ENCODE measurements around the gene DTYMK. TPM values are rescaled to one million over a fixed set of nuclear protein-coding genes. Genes with fewer than 3 reads are reported as not detected.

The DTYMK gene
- total and polyA plus RNA-seq, 4 experiments from 2014 or later = 18.8 to 50.3 (median 24.1) TPM

DNA sequence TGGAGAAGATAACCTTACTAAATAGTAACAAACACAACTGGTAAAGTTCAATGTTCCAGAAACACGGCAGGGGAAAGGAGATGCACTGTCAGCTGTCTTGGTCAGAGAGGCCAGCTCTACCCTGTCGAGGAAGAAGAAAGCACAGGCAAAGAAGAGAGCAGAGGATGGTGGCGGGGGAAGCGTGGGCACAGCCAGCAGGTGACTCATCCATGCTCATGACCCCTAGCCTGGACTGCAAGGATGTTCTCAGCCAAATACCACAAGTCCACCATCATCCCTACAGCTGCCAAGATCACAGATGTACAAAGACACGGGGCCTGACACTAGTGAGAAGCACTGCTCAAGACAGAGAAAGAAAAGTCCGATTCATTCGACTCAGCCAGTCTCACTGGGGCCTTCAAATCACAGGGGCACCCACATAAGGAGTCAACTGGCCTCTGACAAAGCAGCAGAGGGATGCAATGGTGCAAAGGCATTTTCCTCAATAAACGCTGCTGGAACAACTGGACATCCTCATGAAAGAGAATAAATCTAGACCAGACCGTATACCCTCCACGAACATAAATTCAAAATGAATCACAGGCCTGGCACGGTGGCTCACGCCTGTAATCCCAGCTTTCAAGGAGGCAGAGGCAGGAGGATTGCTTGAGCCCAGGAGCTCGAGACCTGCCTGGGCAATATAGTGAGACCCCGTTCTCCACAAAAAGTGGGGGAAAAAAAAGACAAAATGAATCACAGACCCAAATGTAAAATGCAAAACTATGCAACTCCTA lies 5.6 kb downstream of the DTYMK start:
- Histone ChIP-seq H3K27me3 (ENCODE audit: insufficient read depth, low read length) (no peaks in the 10 kb centered on the region), H3K27ac (ENCODE audit: low read depth, low read length) (no peak overlapping the region), H3K9me3 (ENCODE audit: control insufficient read depth in 1 of 2, low read length in 2 of 2) (no peaks in the 10 kb centered on the region), H3K36me3 (ENCODE audit: insufficient read depth, low read length) (peaks cover 24% of the 10 kb centered on the region), H3K4me3 (ENCODE audit: low read length in 2 of 2) (no peak overlapping the region), H3K4me1 (ENCODE audit: insufficient read depth, low read length) (peaks cover 6% of the 10 kb centered on the region)
- ChIA-PET POLR2A (ENCODE audit: partially characterized antibody) (no interaction called here), CTCF (ENCODE audit: partially characterized antibody) (no interaction called here)
- DNase-seq = peak in 1 of 5 donors; percentile 13
- Mint-ChIP-seq H3K9me3 (no peaks in the 10 kb centered on the region), H3K27ac (no peak overlapping the region), H3K4me3 (no peak overlapping the region), H3K27me3 (no peaks in the 10 kb centered on the region), H3K4me1 (peaks cover 3 to 11% (median 7%) of the 10 kb centered on the region in 4 donors), H3K36me3 (peaks cover 20 to 31% of the 10 kb centered on the region in 2 donors)
- intact Hi-C loops (cut with micrococcal nuclease) = no loop called here

DNA sequence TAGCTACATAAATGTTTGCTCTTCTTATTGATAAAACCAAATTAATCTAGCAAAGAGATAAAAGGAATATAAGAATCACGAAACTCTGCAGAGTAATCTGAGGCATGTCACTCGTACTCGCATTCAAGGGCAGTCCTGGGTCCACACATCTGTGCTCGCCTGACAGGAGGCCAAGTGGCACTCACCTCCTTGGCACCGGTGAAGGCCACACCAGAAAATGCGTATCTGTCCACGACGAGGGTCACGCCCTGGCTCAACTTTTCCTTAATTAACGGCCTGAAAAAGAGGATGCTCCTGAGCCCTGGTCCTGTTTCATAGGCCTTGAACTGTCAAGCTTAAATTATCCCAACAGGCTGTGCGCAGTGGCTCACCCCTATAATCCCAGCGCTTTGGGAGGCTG lies 6.6 kb downstream of the DTYMK start:
- intact Hi-C loops (cut with micrococcal nuclease) = no loop called here
- Histone ChIP-seq H3K36me3 (ENCODE audit: insufficient read depth, low read length) (peaks cover 24% of the 10 kb centered on the region), H3K4me1 (ENCODE audit: insufficient read depth, low read length) (no peaks in the 10 kb centered on the region), H3K4me3 (ENCODE audit: low read length in 2 of 2) (no peak overlapping the region), H3K9me3 (ENCODE audit: control insufficient read depth in 1 of 2, low read length in 2 of 2) (no peaks in the 10 kb centered on the region), H3K27me3 (ENCODE audit: insufficient read depth, low read length) (no peaks in the 10 kb centered on the region), H3K27ac (ENCODE audit: low read depth, low read length) (no peak overlapping the region)
- ChIA-PET POLR2A (ENCODE audit: partially characterized antibody) (no interaction called here), CTCF (ENCODE audit: partially characterized antibody) (interaction anchor here (0.7 to 1.3 kb wide), 2 partner anchors 21 to 42 kb away, joined by 3 to 4 read pairs; no protein-coding TSS in a partner anchor)
- no peak for DNase-seq
- Mint-ChIP-seq H3K4me1 (peaks cover 0 to 6% (median 2%) of the 10 kb centered on the region in 4 donors), H3K4me3 (no peak overlapping the region), H3K27me3 (no peaks in the 10 kb centered on the region), H3K9me3 (no peaks in the 10 kb centered on the region), H3K27ac (no peak overlapping the region), H3K36me3 (peaks cover 20 to 35% of the 10 kb centered on the region in 2 donors)

GRCh38 chr2:241678784-241679540 lies 7.7 kb downstream of the DTYMK start:
- intact Hi-C loops (cut with micrococcal nuclease) = no loop called here
- Histone ChIP-seq H3K4me3 (ENCODE audit: low read length in 2 of 2) (no peak overlapping the region), H3K27me3 (ENCODE audit: insufficient read depth, low read length) (no peaks in the 10 kb centered on the region), H3K36me3 (ENCODE audit: insufficient read depth, low read length) (peaks cover 24% of the 10 kb centered on the region), H3K9me3 (ENCODE audit: control insufficient read depth in 1 of 2, low read length in 2 of 2) (no peaks in the 10 kb centered on the region), H3K27ac (ENCODE audit: low read depth, low read length) (no peak overlapping the region), H3K4me1 (ENCODE audit: insufficient read depth, low read length) (no peaks in the 10 kb centered on the region)
- Mint-ChIP-seq H3K4me1 (peaks cover 0 to 3% (median 0%) of the 10 kb centered on the region in 4 donors), H3K9me3 (no peaks in the 10 kb centered on the region), H3K36me3 (peaks cover 16 to 35% of the 10 kb centered on the region in 2 donors), H3K4me3 (no peak overlapping the region), H3K27ac (peak overlapping the region in 2 of 7 donors; percentile 70 to 83), H3K27me3 (no peaks in the 10 kb centered on the region)
- CTCF ChIA-PET (ENCODE audit: partially characterized antibody) = interaction anchor here (0.7 to 1.3 kb wide), 2 partner anchors 20 to 41 kb away, joined by 3 to 4 read pairs; no protein-coding TSS in a partner anchor
- POLR2A ChIA-PET (ENCODE audit: partially characterized antibody) = no interaction called here
- DNase-seq = no peak

- H3K27me3 ChIP-seq (ENCODE audit: insufficient read depth, low read length) = no peaks in the 10 kb centered on the region
- ChIA-PET CTCF (ENCODE audit: partially characterized antibody) (no interaction called here), POLR2A (ENCODE audit: partially characterized antibody) (no interaction called here)
- Mint-ChIP-seq H3K4me3 (no peak overlapping the region), H3K27ac (no peak overlapping the region), H3K36me3 (peaks cover 16 to 41% of the 10 kb centered on the region in 2 donors), H3K27me3 (no peaks in the 10 kb centered on the region), H3K9me3 (no peaks in the 10 kb centered on the region), H3K4me1 (peaks cover 0 to 4% (median 2%) of the 10 kb centered on the region in 4 donors)
- DNase-seq = no peak
- H3K27ac ChIP-seq (ENCODE audit: low read depth, low read length) = no peak overlapping the region
- H3K4me3 ChIP-seq (ENCODE audit: low read length in 2 of 2) = no peak overlapping the region
- intact Hi-C loops (cut with micrococcal nuclease) = no loop called here
- H3K9me3 ChIP-seq (ENCODE audit: control insufficient read depth in 1 of 2, low read length in 2 of 2) = no peaks in the 10 kb centered on the region
- H3K36me3 ChIP-seq (ENCODE audit: insufficient read depth, low read length) = peaks cover 24% of the 10 kb centered on the region
- no peaks in the 10 kb centered on the region for H3K4me1 ChIP-seq (ENCODE audit: insufficient read depth, low read length)
Observed at GRCh38 chr2:241678307-241678706, 8.3 kb downstream of the DTYMK start.

DNA sequence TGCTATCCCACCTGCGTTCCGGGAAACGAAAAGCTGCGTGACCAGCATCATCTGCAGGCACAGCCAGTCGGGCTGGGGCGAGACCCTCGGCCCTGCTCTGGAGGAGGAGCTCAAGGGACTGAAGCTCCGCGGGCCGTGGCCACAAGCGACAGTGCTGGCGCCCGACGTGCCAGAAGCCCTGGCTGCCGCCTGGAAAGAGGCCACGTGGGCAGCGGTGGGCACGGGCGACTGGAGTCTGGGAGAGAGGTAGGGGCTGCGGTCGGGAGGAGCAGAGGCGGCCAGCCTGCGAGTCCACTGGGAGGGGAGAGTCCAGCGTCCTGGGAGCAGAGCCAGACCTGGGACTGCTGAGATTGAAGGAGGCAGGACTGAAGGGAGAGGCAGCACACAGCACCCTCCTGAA lies 9.2 kb downstream of the DTYMK start:
- ChIA-PET CTCF (ENCODE audit: partially characterized antibody) (no interaction called here), POLR2A (ENCODE audit: partially characterized antibody) (interaction anchor here (1.8 kb wide), 1 partner anchor 9 kb away, joined by 4 read pairs; the partner anchor contains the start of gene DTYMK)
- H3K4me3 Mint-ChIP-seq = no peak overlapping the region
- H3K27me3 Mint-ChIP-seq = no peaks in the 10 kb centered on the region
- Histone ChIP-seq H3K36me3 (ENCODE audit: insufficient read depth, low read length) (peaks cover 24% of the 10 kb centered on the region), H3K27ac (ENCODE audit: low read depth, low read length) (no peak overlapping the region), H3K4me3 (ENCODE audit: low read length in 2 of 2) (no peak overlapping the region), H3K9me3 (ENCODE audit: control insufficient read depth in 1 of 2, low read length in 2 of 2) (no peaks in the 10 kb centered on the region), H3K27me3 (ENCODE audit: insufficient read depth, low read length) (no peaks in the 10 kb centered on the region), H3K4me1 (ENCODE audit: insufficient read depth, low read length) (no peaks in the 10 kb centered on the region)
- no peaks in the 10 kb centered on the region for H3K9me3 Mint-ChIP-seq
- intact Hi-C loops (cut with micrococcal nuclease) = no loop called here
- DNase-seq = no peak
- H3K36me3 Mint-ChIP-seq = peaks cover 16 to 43% of the 10 kb centered on the region in 2 donors
- peaks cover 0 to 4% (median 2%) of the 10 kb centered on the region in 4 donors for H3K4me1 Mint-ChIP-seq
- no peak overlapping the region for H3K27ac Mint-ChIP-seq

DNA sequence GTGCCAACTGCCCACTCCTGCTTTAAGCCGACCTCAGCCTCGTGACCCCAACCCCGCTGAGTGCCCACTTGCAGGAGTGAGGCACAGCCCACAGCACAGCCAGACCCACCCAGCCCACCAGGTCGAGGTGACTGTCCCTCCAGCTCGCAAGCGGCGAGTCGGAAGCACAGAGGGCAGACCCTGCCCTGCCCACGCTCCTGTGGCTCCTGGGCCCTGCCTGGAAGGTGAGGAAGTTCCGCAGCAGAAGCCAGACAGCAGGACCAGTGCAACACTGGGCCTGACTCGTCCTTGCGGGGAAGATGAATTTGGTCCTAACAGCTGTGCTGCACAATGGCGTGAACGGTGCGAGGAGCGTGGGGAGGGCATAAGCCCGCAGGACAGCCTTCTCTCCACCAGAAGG lies 9.9 kb downstream of the DTYMK start:
- H3K27ac Mint-ChIP-seq = no peak overlapping the region
- ChIA-PET CTCF (ENCODE audit: partially characterized antibody) (no interaction called here), POLR2A (ENCODE audit: partially characterized antibody) (interaction anchor here (1.8 kb wide), 1 partner anchor 10 kb away, joined by 4 read pairs; the partner anchor contains the start of gene DTYMK)
- no peaks in the 10 kb centered on the region for H3K27me3 Mint-ChIP-seq
- H3K9me3 Mint-ChIP-seq = no peaks in the 10 kb centered on the region
- peaks cover 0 to 4% (median 2%) of the 10 kb centered on the region in 4 donors for H3K4me1 Mint-ChIP-seq
- DNase-seq = no peak
- H3K4me1 ChIP-seq (ENCODE audit: insufficient read depth, low read length) = no peaks in the 10 kb centered on the region
- H3K36me3 Mint-ChIP-seq = peaks cover 16 to 42% of the 10 kb centered on the region in 2 donors
- no peak overlapping the region for H3K4me3 ChIP-seq (ENCODE audit: low read length in 2 of 2)
- H3K4me3 Mint-ChIP-seq = no peak overlapping the region
- H3K9me3 ChIP-seq (ENCODE audit: control insufficient read depth in 1 of 2, low read length in 2 of 2) = no peaks in the 10 kb centered on the region
- no peak overlapping the region for H3K27ac ChIP-seq (ENCODE audit: low read depth, low read length)
- H3K36me3 ChIP-seq (ENCODE audit: insufficient read depth, low read length) = peaks cover 25% of the 10 kb centered on the region
- no peaks in the 10 kb centered on the region for H3K27me3 ChIP-seq (ENCODE audit: insufficient read depth, low read length)
- intact Hi-C loops (cut with micrococcal nuclease) = no loop called here

DNA sequence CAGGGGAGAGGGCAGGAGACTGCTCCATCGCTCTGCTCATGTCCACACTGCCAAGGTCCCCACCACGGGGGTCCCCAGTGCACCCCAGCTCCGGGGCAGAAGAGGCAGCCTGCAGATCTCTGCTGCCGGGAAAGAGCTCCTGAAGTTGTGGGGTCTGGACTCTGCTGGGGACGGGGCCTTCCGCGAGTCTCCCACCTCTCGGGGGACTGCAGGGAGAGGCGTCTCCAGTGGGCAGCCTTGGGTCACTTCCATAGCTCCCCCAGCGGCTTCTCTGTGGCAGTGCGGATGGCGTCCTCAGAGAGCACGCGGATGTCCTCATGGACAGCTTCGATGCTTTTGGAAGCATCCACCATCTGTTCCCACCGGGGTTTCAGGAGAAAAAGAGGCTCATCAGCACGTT lies 10.7 kb downstream of the DTYMK start:
- H3K9me3 ChIP-seq (ENCODE audit: control insufficient read depth in 1 of 2, low read length in 2 of 2) = no peaks in the 10 kb centered on the region
- Mint-ChIP-seq H3K27ac (no peak overlapping the region), H3K4me1 (peaks cover 0 to 4% (median 2%) of the 10 kb centered on the region in 4 donors), H3K36me3 (peaks cover 11 to 43% of the 10 kb centered on the region in 2 donors), H3K4me3 (no peak overlapping the region), H3K9me3 (no peaks in the 10 kb centered on the region), H3K27me3 (no peaks in the 10 kb centered on the region)
- H3K4me1 ChIP-seq (ENCODE audit: insufficient read depth, low read length) = no peaks in the 10 kb centered on the region
- no peaks in the 10 kb centered on the region for H3K27me3 ChIP-seq (ENCODE audit: insufficient read depth, low read length)
- H3K4me3 ChIP-seq (ENCODE audit: low read length in 2 of 2) = no peak overlapping the region
- peaks cover 25% of the 10 kb centered on the region for H3K36me3 ChIP-seq (ENCODE audit: insufficient read depth, low read length)
- POLR2A ChIA-PET (ENCODE audit: partially characterized antibody) = interaction anchor here (1.0 to 1.8 kb wide), 2 partner anchors 11 kb away, joined by 3 to 4 read pairs; partner anchors contain the start of gene DTYMK
- no peak overlapping the region for H3K27ac ChIP-seq (ENCODE audit: low read depth, low read length)
- CTCF ChIA-PET (ENCODE audit: partially characterized antibody) = no interaction called here
- intact Hi-C loops (cut with micrococcal nuclease) = no loop called here
- DNase-seq = no peak
